KOPT-K1 (cell line): ENCODE data around the gene CDY2A.
"Not testable (repeated sequence)": the region's sequence is repeated elsewhere in the genome, so short reads cannot be mapped to it uniquely, and the experiment has no call there.

ENCODE experiments used
- H3K27ac ChIP-seq: fragments of 200-600 bp; sonication (generic); 2 replicates; pipeline ENCODE4 v1.5.1; 2016; ENCODE audit warnings: antibody characterized with exemption, mild to moderate bottlenecking, low read depth, low read length; ENCODE audit not compliant: poor library complexity, severe bottlenecking
- H3K36me3 ChIP-seq: fragments of 200-600 bp; sonication (generic); 2 replicates; pipeline ENCODE4 v1.5.1; 2017; ENCODE audit warnings: antibody characterized with exemption, mild to moderate bottlenecking, low read length, moderate library complexity; ENCODE audit not compliant: insufficient read depth
- H3K9me3 ChIP-seq: fragments of 200-600 bp; sonication (generic); 2 replicates; pipeline ENCODE4 v1.5.1; 2017; ENCODE audit warnings: antibody characterized with exemption, low read length, mild to moderate bottlenecking; ENCODE audit not compliant: insufficient read depth, poor library complexity, severe bottlenecking

CDY2A gene, protein sequence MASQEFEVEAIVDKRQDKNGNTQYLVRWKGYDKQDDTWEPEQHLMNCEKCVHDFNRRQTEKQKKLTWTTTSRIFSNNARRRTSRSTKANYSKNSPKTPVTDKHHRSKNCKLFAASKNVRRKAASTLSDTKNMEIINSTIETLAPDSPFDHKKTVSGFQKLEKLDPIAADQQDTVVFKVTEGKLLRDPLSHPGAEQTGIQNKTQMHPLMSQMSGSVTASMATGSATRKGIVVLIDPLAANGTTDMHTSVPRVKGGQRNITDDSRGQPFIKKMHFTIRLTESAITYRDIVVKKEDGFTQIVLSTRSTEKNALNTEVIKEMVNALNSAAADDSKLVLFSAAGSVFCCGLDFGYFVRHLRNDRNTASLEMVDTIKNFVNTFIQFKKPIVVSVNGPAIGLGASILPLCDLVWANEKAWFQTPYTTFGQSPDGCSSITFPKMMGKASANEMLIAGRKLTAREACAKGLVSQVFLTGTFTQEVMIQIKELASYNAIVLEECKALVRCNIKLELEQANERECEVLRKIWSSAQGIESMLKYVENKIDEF

DNA sequence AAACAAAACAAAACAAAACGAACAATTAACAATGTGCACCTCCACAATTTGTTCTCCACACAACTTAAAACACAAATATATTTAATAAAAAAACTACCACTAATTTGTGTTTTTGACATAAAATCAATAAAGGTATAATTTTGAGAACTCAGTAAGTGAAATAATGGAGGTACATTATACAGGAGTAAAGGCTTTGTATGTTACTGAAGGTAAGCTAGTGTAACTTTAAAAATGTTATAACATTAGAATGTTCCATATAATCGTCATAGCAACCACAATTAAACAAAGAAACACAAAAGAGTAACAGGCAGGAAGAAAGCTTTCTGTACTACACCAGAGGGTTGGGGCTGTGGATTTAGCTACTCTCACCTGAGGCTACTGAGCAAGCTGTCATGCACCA lies at the start of gene CDY2A:
CDY2A (plus strand) TSS at position 301 of the 400 bp plus-strand sequence. CDS start 328 bp downstream, outside the sequence.
- not testable (repeated sequence) for H3K9me3 ChIP-seq, H3K27ac ChIP-seq, H3K36me3 ChIP-seq

DNA sequence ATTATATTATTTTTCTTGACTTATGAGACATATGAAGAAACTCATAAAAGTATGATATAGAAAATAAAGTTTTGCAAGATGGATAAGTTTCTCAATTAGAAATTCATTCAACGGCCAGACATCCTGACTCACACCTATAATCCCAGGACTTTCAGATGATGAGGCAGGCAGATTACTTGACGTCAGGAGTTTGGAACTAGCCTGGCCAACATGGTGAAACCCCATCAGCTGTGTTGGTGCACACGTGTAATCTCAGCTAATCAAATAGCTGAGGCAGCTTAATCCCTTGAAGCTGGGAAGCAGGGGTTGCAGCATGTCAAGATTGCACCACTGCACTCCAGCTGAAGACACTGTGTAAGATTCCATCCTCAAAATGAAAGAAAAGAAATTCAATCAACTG lies 28.0 kb upstream of the CDY2A start:
- not testable (repeated sequence) for H3K27ac ChIP-seq, H3K36me3 ChIP-seq, H3K9me3 ChIP-seq

DNA sequence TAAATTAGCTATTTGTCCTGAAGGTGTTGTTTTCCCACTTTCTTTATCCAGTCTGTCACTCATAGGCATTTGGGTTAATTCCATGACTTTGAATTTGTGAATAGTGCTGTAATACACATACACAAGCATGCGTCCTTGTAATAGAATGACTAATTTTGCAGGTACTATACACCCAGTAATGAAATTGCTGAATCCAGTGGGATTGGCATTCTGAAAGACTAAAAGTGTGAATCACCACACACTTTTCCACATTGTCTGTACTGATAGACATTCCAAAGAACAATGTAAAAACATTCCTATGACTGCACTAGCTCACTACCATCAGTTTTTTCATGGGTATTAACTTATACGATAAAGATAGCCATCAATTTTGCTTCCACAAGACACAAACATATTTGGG lies 27.3 kb upstream of the CDY2A start:
- not testable (repeated sequence) for H3K27ac ChIP-seq, H3K9me3 ChIP-seq, H3K36me3 ChIP-seq

DNA sequence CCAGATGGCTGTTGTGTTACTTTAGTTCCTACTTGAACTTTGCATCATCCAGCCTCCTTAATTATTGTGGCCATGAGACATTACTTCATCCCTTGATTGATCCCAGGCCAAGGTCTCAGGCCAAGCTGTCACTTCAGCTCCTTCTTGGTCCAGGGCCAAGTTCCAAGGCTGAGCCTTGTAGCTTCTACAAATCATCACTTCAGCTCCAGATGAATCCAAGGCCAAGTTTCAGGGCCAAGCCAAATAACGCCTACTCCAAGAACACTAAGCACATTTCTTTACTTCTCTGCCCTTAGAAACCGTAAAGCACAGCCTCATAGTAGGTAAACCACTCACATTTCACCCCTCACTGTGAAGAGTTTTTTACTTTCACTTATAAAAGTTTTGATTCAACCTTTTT lies 1.7 kb upstream of the CDY2A start:
- not testable (repeated sequence) for H3K27ac ChIP-seq

DNA sequence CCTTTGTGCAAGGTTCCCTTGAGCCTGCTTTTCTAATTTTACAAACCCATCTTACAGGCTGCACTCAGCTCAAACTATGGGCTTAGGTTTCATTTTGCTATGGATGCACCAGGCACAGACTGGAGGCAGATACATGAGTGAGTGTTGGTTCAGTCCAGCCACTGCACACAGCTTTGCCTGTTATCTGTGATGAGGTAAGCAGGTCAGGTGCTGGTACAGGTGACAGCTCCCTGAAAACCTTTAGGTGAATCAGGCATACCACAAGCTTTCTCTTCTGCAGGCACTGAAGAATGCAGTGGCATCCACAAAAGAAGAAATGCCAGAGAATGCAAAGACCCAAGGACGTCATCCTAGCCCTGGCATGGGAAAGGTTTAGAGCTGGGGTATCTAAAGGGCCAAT lies 3.3 kb downstream of the CDY2A start:
- not testable (repeated sequence) for H3K36me3 ChIP-seq, H3K27ac ChIP-seq, H3K9me3 ChIP-seq

More for the DNA sequence above, 1.7 kb upstream of the CDY2A start:
- H3K36me3 ChIP-seq, H3K9me3 ChIP-seq: not testable (repeated sequence)

DNA sequence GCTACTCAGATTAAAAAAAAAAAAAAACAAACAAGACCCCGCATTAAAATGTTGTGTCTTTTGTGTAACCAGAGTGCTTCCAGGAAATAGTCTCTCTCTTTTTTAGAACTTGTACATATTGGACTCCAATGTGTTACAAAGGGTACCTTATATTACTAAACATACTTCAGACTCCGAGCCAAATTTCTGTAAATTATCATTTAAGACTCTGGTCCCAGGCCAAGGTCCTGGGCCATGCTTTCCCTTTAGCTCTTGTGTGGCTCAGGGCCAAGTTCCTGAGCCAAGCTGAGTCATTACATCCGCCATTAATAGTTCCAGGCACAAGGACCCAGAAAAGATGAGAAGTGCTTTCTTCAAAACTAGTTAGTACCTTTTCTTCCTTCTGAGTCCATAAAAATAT lies 4.6 kb downstream of the CDY2A start:
- H3K9me3 ChIP-seq, H3K36me3 ChIP-seq, H3K27ac ChIP-seq: not testable (repeated sequence)

DNA sequence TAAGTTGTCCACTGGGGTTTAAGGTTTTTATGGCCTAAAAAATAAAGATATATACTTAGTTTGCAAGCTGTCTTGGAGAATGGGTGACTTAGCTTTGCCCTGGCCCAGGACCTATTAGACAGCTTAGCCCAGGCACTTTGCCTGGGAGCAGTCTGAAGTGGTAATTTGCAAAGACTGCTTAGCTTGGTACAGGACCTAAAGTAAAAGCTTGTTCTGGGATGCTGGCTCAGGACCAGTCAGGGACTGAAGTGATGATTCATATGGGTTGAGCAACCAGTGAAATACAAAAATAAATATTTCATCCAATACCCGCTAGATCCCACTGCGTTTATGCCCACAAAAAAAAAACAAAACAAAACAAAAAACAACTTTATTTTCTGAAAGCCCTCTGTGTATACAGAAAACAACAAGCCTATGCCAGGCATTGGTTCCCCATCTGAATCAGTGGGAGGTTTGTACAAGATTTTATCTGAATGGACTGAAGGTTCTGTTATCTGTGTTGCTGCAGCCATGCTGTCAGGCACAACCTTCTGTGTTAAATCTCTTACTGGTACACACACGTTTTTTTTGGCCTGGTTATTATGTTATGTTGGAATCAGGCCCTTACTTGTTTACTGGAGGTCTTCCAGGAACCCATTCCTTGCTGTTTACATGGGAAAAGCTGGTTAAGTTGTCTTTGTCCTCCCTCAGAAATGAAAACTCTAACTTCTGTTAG lies 8.7 kb downstream of the CDY2A start:
- not testable (repeated sequence) for H3K9me3 ChIP-seq, H3K27ac ChIP-seq, H3K36me3 ChIP-seq

DNA sequence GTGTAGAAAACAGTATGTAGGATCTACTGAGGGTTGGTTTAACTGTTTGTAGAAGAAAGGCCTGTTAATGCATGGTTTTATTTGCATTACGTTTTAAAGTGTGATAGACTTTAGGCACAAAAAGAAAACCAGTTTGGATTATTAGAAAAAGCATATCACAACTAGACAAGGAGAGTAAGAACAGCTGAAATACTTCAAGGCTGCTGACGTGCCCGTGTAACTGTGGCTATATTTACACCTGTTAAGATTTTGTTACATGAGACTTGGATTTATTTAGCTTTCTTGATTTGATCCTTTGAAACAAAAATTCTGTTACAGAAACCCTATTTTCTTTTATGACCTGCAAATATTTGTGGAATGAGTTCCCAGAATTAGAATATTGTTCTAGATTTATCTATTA lies 9.3 kb downstream of the CDY2A start:
- H3K36me3 ChIP-seq, H3K9me3 ChIP-seq, H3K27ac ChIP-seq: not testable (repeated sequence)

DNA sequence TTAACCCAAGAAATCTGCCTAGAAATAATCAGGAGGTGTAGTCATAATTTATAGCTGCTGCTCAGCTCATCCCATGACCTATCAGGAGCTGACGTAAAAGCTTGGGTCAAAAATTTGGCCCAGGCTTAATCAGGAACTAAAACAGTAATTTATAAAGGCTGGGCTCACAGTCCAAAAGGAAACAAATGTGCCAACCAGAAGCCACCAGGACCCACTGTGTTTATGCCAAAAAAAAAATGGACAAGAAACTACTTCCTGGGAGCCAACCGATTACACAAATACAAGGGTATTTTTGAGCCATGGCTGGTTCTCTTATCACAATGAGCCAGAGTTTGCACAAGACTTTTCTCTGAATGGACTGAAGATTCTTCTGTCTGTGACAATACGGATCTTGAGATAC lies 19.4 kb downstream of the CDY2A start:
- not testable (repeated sequence) for H3K27ac ChIP-seq, H3K36me3 ChIP-seq, H3K9me3 ChIP-seq

DNA sequence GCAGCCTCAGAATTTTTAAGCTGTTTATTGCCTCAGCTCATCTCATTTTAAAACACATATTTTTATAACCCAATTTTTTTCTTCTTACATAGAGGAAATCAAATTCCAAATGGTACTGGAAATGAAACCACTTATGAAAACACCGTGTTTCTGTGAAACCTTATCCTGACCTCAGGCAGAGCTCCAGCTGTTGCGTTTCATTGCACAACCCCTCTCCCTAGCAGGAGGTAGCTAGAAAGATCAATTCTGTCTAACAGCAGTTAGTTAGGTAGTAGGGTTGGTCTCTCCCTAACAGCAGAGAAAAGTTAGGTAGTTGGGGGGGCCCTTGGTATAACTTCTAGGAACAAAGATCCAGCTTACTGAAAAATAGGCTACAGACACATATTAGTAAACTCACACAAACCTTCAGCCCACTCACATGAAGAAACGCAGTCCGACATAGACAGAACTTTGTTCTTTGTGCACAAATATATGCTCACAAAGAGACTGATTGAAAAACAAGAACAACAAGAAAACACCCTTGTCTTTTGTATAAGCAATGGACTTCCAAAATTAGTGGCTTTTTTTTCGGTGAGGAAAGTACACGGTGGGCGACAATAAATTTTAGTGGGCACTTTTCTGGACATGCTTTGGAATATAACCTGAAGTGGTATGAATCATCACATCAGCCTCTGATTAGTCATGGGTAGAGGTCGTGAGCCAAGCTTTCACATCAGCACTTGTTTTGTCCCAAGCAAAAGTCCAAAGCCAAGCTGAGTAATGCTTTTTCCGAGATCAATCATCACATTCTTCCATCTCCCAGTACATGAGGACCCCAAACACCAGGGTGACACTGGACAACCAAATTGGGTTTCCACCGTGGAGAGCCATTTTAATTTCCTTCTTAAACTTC lies 22.8 kb downstream of the CDY2A start:
- H3K9me3 ChIP-seq, H3K36me3 ChIP-seq, H3K27ac ChIP-seq: not testable (repeated sequence)

DNA sequence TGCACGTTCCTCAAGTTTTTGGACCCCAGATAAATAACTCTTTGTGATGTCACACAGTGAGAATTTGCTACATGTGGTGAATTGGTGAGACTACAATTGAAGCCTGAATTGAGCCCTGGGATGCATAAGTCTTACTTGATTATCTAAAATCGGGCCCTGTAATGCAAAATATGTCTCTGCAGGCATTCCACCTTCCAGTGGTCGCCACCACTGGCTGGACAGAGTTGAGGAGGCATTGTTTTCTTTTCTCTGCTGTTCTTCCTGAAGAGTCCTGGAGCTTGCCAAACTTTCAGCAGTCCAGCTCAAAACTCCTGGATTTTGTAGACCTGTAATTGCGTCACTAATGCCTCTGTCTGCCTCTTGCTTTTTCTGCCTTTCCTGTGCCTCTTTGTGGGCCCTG lies 23.5 kb downstream of the CDY2A start:
- H3K9me3 ChIP-seq, H3K27ac ChIP-seq, H3K36me3 ChIP-seq: not testable (repeated sequence)

DNA sequence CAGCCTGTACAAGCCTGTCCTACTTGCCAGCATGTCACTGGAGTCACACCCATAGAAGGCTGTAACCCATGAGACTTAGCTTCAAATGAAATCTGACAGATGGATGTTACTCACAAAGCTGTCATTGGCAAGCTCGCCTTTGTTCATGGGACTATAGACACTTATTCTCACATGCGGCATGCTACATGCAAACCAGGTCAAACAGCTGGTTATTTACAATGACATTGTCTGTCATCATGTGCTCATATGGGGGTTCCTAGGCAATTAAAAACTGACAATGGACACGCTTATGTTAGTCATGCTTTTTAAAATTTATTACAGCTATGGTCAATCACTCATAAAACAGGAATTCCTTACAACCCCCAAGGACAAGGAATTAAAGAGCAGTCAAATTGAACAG lies 30.9 kb downstream of the CDY2A start:
- not testable (repeated sequence) for H3K27ac ChIP-seq, H3K36me3 ChIP-seq, H3K9me3 ChIP-seq

DNA sequence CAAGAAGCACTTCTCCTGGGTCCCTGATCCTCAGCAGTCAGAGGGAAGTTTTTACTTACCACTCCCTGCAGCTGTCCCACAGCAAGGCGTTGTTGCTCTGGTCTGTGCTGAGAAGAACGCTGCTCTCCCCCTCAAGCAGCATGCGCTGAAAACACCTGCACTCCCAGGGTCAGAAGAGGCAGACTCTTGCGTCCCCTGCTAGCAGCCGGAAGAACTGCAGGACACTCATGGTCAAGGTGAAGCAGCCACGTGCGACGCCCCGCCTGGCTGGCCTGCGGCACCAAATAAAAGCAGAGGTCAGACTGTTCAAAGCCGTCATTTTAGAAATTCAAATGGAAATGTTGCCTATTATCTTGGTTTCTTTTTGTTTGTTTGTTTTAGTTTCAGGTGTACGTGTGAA lies 47.9 kb downstream of the CDY2A start:
- H3K36me3 ChIP-seq, H3K27ac ChIP-seq, H3K9me3 ChIP-seq: not testable (repeated sequence)
